ENCODE measurements around the gene C2orf66.

C2orf66 gene

GRCh38 chr2:196808083-196808665, 981 bp downstream of the C2orf66 start:
- no peak overlapping the region for H3K4me3 Mint-ChIP-seq
- H3K27ac Mint-ChIP-seq, result no peak overlapping the region
- no peak for ATAC-seq (replicated peaks)
- no peaks in the 10 kb centered on the region for H3K36me3 Mint-ChIP-seq (ENCODE audit: insufficient read depth)
- DNase-seq, result no peak
- peaks cover 32 to 51% of the 10 kb centered on the region in 2 donors for H3K27me3 Mint-ChIP-seq
- H3K4me1 Mint-ChIP-seq (ENCODE audit: low read depth in 2 of 2), result no peaks in the 10 kb centered on the region
- H3K9me3 Mint-ChIP-seq, result no peaks in the 10 kb centered on the region

- H3K9me3 Mint-ChIP-seq, result peaks cover 0 to 2% of the 10 kb centered on the region in 2 donors
- peaks cover 12 to 20% of the 10 kb centered on the region in 2 donors for H3K27me3 Mint-ChIP-seq
- no peak overlapping the region for H3K4me3 Mint-ChIP-seq
- H3K27ac Mint-ChIP-seq, result no peak overlapping the region
- peaks cover 4% of the 10 kb centered on the region for H3K36me3 Mint-ChIP-seq (ENCODE audit: insufficient read depth)
- ATAC-seq (replicated peaks) (no peak), DNase-seq (no peak)
- peaks cover 3 to 7% of the 10 kb centered on the region in 2 donors for H3K4me1 Mint-ChIP-seq (ENCODE audit: low read depth in 2 of 2)
Observed at GRCh38 chr2:196804381-196804780, 4.8 kb downstream of the C2orf66 start.

- H3K4me1 Mint-ChIP-seq (ENCODE audit: low read depth in 2 of 2), result peaks cover 7 to 18% of the 10 kb centered on the region in 2 donors
- H3K27me3 Mint-ChIP-seq, result peaks cover 7 to 13% of the 10 kb centered on the region in 2 donors
- H3K9me3 Mint-ChIP-seq, result peaks cover 0 to 2% of the 10 kb centered on the region in 2 donors
- H3K36me3 Mint-ChIP-seq (ENCODE audit: insufficient read depth), result peaks cover 7% of the 10 kb centered on the region
- DNase-seq, result no peak
- ATAC-seq (replicated peaks), result no peak
- H3K27ac Mint-ChIP-seq, result no peak overlapping the region
- no peak overlapping the region for H3K4me3 Mint-ChIP-seq
Observed at GRCh38 chr2:196802401-196802800, 6.8 kb downstream of the C2orf66 start.

GRCh38 chr2:196801674-196802261, 7.4 kb downstream of the C2orf66 start:
- H3K9me3 Mint-ChIP-seq, result peaks cover 0 to 2% of the 10 kb centered on the region in 2 donors
- DNase-seq (no peak), ATAC-seq (replicated peaks) (no peak)
- peaks cover 7 to 13% of the 10 kb centered on the region in 2 donors for H3K27me3 Mint-ChIP-seq
- no peak overlapping the region for H3K4me3 Mint-ChIP-seq
- H3K27ac Mint-ChIP-seq, result no peak overlapping the region
- H3K4me1 Mint-ChIP-seq (ENCODE audit: low read depth in 2 of 2), result peaks cover 10 to 23% of the 10 kb centered on the region in 2 donors
- H3K36me3 Mint-ChIP-seq (ENCODE audit: insufficient read depth), result peaks cover 12% of the 10 kb centered on the region

GRCh38 chr2:196798980-196799379, 10.2 kb downstream of the C2orf66 start:
- peaks cover 5 to 7% of the 10 kb centered on the region in 2 donors for H3K27me3 Mint-ChIP-seq
- H3K4me1 Mint-ChIP-seq (ENCODE audit: low read depth in 2 of 2), result peaks cover 13 to 26% of the 10 kb centered on the region in 2 donors
- ATAC-seq (replicated peaks) (peak; percentile 10), DNase-seq (no peak)
- peak overlapping the region; percentile 98 to 100 for H3K4me3 Mint-ChIP-seq
- peaks cover 0 to 2% of the 10 kb centered on the region in 2 donors for H3K9me3 Mint-ChIP-seq
- peak overlapping the region; percentile 98 to 100 for H3K27ac Mint-ChIP-seq
- peaks cover 26% of the 10 kb centered on the region for H3K36me3 Mint-ChIP-seq (ENCODE audit: insufficient read depth)

GRCh38 chr2:196792865-196793264, 16.3 kb downstream of the C2orf66 start:
- peaks cover 66% of the 10 kb centered on the region for H3K36me3 Mint-ChIP-seq (ENCODE audit: insufficient read depth)

GRCh38 chr2:196783431-196784094, 25.6 kb downstream of the C2orf66 start:
- ATAC-seq (replicated peaks) (no peak), DNase-seq (no peak)
- Mint-ChIP-seq H3K4me1 (ENCODE audit: low read depth in 2 of 2) (peaks cover 0 to 7% of the 10 kb centered on the region in 2 donors), H3K27ac (peak overlapping the region in 1 of 2 donors; percentile 19), H3K9me3 (no peaks in the 10 kb centered on the region), H3K36me3 (ENCODE audit: insufficient read depth) (peaks cover 44% of the 10 kb centered on the region), H3K27me3 (no peaks in the 10 kb centered on the region), H3K4me3 (no peak overlapping the region)

More at GRCh38 chr2:196792865-196793264, 16.3 kb downstream of the C2orf66 start:
- Mint-ChIP-seq H3K27ac (peak overlapping the region in 1 of 2 donors; percentile 12), H3K27me3 (no peaks in the 10 kb centered on the region), H3K4me3 (no peak overlapping the region), H3K9me3 (no peaks in the 10 kb centered on the region), H3K4me1 (ENCODE audit: low read depth in 2 of 2) (peaks cover 6 to 11% of the 10 kb centered on the region in 2 donors)
- ATAC-seq (replicated peaks) (no peak), DNase-seq (no peak)

GRCh38 chr2:196767101-196767500, 42.1 kb downstream of the C2orf66 start:
- no peaks in the 10 kb centered on the region for H3K4me1 Mint-ChIP-seq (ENCODE audit: low read depth in 2 of 2)
- no peaks in the 10 kb centered on the region for H3K9me3 Mint-ChIP-seq
- DNase-seq (no peak), ATAC-seq (replicated peaks) (no peak)
- H3K4me3 Mint-ChIP-seq, result no peak overlapping the region
- H3K27ac Mint-ChIP-seq, result no peak overlapping the region
- peaks cover 51% of the 10 kb centered on the region for H3K36me3 Mint-ChIP-seq (ENCODE audit: insufficient read depth)
- H3K27me3 Mint-ChIP-seq, result no peaks in the 10 kb centered on the region

GRCh38 chr2:196759378-196759706, 49.8 kb downstream of the C2orf66 start:
- no peak overlapping the region for H3K27ac Mint-ChIP-seq
- no peak for DNase-seq
- no peak overlapping the region for H3K4me3 Mint-ChIP-seq
- H3K9me3 Mint-ChIP-seq, result peaks cover 9 to 24% of the 10 kb centered on the region in 2 donors
- no peaks in the 10 kb centered on the region for H3K27me3 Mint-ChIP-seq
- peaks cover 0 to 2% of the 10 kb centered on the region in 2 donors for H3K4me1 Mint-ChIP-seq (ENCODE audit: low read depth in 2 of 2)
- peaks cover 11% of the 10 kb centered on the region for H3K36me3 Mint-ChIP-seq (ENCODE audit: insufficient read depth)
- no peak for ATAC-seq (replicated peaks)

GRCh38 chr2:196758474-196759377, 50.4 kb downstream of the C2orf66 start:
- Mint-ChIP-seq H3K36me3 (ENCODE audit: insufficient read depth) (peaks cover 8% of the 10 kb centered on the region), H3K27me3 (no peaks in the 10 kb centered on the region), H3K9me3 (peaks cover 9 to 27% of the 10 kb centered on the region in 2 donors), H3K4me1 (ENCODE audit: low read depth in 2 of 2) (peaks cover 0 to 2% of the 10 kb centered on the region in 2 donors), H3K27ac (no peak overlapping the region), H3K4me3 (no peak overlapping the region)
- no peak for ATAC-seq (replicated peaks)
- DNase-seq, result no peak
